NK-92 treated with Interleukin-12 subunit alpha and Interleukin-12 subunit beta, amount 100 ng/mL, for 24 hours (cell line): ENCODE results near the gene HADH.

ENCODE experiments used
- DNase-seq: peaks from one replicate; lab custom pipeline; 2025; lab: John Stamatoyannopoulos, UW

The HADH gene

GRCh38 chr4:108058685-108059440 lies 69.2 kb downstream of the HADH start:
- DNase-seq: no peak

- DNase-seq: no peak
Observed at GRCh38 chr4:108060164-108060563, 70.5 kb downstream of the HADH start.

- DNase-seq: no peak
Observed at GRCh38 chr4:108060686-108061321, 71.1 kb downstream of the HADH start.

- DNase-seq: no peak
Observed at GRCh38 chr4:108068442-108068841, 78.8 kb downstream of the HADH start.

- DNase-seq: no peak
Observed at GRCh38 chr4:108070775-108071174, 81.1 kb downstream of the HADH start.

GRCh38 chr4:108072300-108072699 lies 82.6 kb downstream of the HADH start:
- DNase-seq: no peak

- DNase-seq: no peak
Observed at GRCh38 chr4:108078024-108078733, 88.5 kb downstream of the HADH start.

- DNase-seq: no peak
Observed at GRCh38 chr4:108080747-108081146, 91.1 kb downstream of the HADH start.

GRCh38 chr4:108081256-108081655 lies 91.6 kb downstream of the HADH start:
- no peak for DNase-seq
